Subcutaneous adipose tissue (tissue), 4 donors: ENCODE measurements around the gene FAM124A. TPM values are rescaled to one million over a fixed set of nuclear protein-coding genes. Genes with fewer than 3 reads are reported as not detected.

Source experiments
- total RNA-seq, 4 donors: library from RNA; depleted of rRNA; stranded (reverse); fragments of >200 nt; gene quantifications; one replicate each; pipeline ENCODE4 v1.1.0, GENCODE V29; 2016
- TF ChIP-seq, protein P1 (sequence below): fragments of 450-650 bp; IDR thresholded peaks from one replicate; pipeline ENCODE4 v1.5.1; 2016; ENCODE audit warnings: low read depth, mild to moderate bottlenecking, control low read depth, antibody characterized with exemption, moderate library complexity

Gene FAM124A, protein sequence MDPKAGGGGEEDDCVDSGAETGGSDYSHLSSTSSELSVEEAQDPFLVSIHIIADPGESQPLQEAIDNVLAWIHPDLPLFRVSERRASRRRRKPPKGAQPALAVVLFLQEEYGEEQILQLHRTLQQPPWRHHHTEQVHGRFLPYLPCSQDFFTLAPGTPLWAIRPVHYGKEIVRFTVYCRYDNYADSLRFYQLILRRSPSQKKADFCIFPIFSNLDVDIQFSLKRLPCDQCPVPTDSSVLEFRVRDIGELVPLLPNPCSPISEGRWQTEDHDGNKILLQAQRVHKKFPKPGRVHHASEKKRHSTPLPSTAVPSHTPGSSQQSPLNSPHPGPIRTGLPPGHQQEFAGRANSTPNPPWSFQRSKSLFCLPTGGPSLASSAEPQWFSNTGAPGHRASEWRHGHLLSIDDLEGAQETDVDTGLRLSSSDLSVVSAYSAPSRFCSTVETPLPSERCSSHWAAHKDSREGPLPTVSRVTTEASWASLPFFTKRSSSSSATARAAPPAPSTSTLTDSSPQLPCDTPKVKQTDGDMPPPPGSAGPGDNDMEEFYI
- 1 to 10 TPM; 3.2 to 8.1 (median 5.8) TPM for total RNA-seq

DNA sequence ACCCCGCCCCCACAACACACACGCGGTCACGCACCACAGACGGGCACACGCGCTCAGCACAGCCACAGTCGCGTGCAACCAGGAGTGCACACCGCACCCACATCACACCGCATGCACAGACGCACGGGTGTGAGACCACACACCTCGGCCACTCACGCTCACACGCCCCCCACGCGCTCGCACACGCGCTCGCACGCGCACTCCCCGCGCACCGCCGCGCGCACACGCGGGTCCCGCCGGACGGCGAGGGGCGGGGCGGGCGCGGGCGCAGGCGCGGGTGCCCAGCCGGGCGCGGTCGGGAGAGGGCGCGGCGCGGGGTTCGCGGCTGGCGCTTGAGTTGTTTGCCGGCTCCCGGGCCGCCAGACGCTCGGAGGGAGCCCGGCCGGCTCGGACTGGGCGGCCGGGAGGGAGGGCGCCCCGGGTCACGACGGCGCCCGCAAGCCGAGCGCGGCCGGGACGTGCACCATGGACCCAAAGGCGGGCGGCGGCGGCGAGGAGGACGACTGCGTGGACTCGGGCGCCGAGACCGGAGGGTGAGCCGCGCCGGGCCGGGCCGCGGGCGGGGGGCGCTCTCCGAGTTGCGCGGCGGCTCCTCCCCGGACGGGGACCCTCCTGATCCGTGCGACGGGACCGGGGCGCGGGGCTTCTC lies at the start of gene FAM124A:
TSS of gene FAM124A (plus strand) at position 362 of the 649 bp plus-strand sequence. CDS start at position 466, 104 bp downstream.
- TF ChIP-seq, protein P1, sequence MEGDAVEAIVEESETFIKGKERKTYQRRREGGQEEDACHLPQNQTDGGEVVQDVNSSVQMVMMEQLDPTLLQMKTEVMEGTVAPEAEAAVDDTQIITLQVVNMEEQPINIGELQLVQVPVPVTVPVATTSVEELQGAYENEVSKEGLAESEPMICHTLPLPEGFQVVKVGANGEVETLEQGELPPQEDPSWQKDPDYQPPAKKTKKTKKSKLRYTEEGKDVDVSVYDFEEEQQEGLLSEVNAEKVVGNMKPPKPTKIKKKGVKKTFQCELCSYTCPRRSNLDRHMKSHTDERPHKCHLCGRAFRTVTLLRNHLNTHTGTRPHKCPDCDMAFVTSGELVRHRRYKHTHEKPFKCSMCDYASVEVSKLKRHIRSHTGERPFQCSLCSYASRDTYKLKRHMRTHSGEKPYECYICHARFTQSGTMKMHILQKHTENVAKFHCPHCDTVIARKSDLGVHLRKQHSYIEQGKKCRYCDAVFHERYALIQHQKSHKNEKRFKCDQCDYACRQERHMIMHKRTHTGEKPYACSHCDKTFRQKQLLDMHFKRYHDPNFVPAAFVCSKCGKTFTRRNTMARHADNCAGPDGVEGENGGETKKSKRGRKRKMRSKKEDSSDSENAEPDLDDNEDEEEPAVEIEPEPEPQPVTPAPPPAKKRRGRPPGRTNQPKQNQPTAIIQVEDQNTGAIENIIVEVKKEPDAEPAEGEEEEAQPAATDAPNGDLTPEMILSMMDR, result no peak

DNA sequence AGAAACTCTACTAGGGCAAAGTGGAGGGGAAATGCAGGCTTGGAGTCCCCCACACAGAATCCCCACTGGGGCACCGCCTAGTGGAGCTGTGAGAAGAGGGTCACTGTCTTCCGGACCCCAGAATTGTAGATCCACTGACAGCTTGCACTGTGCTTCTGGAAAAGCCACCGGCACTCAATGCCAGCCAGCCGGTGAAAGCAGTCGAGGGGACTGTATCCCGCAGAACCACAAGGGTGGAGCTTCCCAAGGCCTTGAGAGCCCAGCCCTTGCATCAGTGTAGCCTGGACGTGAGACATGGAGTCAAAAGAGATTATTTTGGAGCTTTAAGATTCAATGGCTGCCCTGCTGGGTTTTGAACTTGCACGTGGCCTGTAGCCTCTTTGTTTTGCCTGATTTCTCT lies 47.2 kb upstream of the FAM124A start:
- TF ChIP-seq, protein P1, result no peak

DNA sequence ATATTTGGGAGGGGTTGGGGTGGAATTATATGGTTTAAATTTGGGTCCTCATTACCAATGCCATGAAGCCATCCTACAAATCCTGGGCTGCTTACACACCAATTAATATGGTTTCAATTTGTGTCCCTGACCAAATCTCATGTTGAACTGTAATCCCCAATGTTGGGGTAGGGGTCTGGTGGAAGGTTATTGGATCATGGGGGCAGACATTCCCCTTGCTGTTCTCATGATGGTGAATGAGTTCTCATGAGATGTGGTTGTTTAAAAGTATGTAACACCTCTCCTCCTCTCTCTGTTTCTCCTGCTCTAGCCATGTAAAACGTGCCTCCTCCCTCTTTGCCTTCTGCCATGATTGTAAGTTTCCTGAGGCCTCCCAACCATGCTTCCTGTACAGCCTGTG lies 46.6 kb upstream of the FAM124A start:
- TF ChIP-seq, protein P1, result no peak

DNA sequence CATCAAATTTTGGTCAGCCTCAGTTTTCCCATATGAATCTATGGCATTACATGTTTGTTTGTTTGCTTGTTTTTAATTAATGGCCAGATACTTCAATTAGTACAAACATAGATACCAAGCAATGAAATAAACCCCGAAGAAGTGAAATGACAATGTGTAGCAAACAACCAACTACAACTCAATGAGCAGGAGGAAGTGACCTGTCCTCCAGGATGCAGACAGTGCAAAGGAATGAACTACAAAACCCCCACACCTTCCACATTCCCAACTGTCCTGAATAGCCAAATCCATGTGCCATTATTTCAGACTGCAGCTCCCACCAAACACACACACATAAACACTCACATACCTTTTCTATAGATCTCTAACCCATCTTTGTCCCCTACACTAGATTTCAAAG lies 45.0 kb upstream of the FAM124A start:
- TF ChIP-seq, protein P1, result no peak

DNA sequence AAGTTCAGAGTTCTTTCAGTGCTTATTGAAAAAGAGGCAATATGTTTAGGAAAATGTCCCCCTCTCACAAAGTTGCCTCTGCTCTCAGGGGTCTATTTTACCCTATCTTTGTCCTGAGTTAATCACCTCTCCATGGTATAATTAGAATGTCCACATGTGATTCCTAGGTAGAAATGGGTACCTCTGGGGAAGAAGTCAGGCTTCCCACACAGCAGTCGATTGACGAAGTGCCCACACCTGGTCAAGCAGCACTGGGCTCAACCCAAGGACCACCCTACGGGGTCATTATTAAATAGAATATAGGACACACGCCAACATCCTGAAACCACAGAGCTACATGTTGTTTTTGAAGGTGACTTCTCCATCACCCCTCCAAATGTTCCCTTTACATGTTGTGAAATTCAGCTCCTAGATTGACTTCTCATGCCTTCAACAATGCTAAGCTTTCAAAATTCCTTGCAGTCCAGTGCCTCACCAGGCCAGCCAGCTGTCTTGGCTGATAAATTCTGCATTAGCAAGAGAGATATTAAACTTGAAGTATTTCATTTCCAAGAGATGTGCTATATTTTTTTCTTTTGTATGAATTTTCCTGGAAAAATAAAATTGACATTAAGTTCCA lies 43.6 kb upstream of the FAM124A start:
- TF ChIP-seq, protein P1, result no peak

DNA sequence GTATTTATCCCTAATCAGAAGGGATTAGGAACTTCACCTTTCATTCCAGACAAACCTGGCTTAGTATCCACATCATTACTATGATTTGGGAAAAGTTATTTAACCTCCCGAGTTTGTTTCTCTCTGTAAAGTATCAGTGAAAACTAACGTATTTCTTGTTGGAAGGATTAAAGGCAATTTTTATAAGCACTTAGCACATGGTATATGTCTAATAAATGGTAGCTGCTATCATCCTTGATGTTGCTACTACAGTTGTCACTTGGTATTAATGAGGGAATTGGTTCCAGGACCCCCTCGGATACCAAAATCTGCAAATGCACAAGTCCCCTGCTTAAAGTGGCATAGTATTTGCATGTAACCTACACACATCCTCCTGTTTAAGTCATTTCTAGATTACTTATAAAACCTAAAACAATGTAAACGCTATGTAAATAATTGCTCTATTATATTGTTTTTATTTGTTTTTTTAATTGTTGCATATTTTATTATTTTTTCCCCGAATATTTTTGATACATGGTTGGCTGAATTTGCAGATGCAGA lies 42.7 kb upstream of the FAM124A start:
- TF ChIP-seq, protein P1, result no peak
